GM12864 (cell line): ENCODE results near the gene CCDC3.

Source experiments
- DNase-seq: peaks from one replicate; pipeline ENCODE4 v3.0.0-alpha.2; 2011; ENCODE audit warnings: low read depth
- H3K4me3 ChIP-seq: 2 replicates; pipeline ENCODE4 v1.5.1; 2011; ENCODE audit warnings: mild to moderate bottlenecking, low read depth, low read length, control low read depth
- TF ChIP-seq, protein P1 (sequence below): IDR thresholded peaks from 2 replicates; pipeline ENCODE4 v1.5.1; 2011; ENCODE audit warnings: low read depth, mild to moderate bottlenecking, moderate library complexity, low read length, control low read depth, inconsistent platforms; ENCODE audit errors: missing control alignments

The CCDC3 gene

DNA sequence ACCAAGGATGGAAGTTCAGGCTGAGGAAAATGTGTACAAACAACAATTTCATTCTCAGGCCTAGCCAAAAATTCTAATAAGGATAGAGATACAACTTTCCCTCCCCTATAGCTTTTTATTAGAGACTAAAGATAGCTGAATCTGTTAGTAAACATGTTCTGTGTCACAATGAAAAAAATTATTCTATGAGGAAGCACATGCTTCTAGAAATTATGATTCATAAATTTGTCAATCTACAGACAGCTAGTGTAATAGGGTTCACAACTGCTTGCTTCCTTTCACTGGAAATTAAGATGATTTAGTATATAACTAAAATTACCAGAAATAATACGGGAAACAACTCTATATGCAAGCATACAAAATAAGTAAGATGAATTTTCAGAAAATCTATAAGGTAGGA lies 56.6 kb downstream of the CCDC3 start:
- DNase-seq, result no peak
- TF ChIP-seq, protein P1, sequence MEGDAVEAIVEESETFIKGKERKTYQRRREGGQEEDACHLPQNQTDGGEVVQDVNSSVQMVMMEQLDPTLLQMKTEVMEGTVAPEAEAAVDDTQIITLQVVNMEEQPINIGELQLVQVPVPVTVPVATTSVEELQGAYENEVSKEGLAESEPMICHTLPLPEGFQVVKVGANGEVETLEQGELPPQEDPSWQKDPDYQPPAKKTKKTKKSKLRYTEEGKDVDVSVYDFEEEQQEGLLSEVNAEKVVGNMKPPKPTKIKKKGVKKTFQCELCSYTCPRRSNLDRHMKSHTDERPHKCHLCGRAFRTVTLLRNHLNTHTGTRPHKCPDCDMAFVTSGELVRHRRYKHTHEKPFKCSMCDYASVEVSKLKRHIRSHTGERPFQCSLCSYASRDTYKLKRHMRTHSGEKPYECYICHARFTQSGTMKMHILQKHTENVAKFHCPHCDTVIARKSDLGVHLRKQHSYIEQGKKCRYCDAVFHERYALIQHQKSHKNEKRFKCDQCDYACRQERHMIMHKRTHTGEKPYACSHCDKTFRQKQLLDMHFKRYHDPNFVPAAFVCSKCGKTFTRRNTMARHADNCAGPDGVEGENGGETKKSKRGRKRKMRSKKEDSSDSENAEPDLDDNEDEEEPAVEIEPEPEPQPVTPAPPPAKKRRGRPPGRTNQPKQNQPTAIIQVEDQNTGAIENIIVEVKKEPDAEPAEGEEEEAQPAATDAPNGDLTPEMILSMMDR, result no peak
- no peak overlapping the region for H3K4me3 ChIP-seq

DNA sequence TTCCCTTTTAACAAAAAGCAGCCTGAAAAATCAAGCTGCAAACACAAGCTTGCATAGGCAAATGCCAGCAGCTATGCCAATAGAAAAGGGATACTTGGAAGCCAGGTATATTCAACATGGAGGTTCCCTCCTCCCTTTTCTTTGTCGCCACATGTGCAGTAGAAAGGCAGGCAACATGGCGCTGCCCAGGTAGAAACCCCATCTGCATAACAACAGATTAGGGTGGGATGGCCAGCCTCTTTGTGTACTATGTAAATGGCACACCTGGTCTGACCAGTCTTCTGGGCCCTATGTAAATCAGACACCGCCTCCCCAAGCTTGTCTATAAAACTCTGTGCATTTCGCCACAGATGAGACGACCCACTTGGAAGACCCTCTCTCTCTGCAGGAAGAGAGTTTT lies 58.1 kb downstream of the CCDC3 start:
- DNase-seq, result no peak
- TF ChIP-seq, protein P1, result no peak
- H3K4me3 ChIP-seq, result no peak overlapping the region

DNA sequence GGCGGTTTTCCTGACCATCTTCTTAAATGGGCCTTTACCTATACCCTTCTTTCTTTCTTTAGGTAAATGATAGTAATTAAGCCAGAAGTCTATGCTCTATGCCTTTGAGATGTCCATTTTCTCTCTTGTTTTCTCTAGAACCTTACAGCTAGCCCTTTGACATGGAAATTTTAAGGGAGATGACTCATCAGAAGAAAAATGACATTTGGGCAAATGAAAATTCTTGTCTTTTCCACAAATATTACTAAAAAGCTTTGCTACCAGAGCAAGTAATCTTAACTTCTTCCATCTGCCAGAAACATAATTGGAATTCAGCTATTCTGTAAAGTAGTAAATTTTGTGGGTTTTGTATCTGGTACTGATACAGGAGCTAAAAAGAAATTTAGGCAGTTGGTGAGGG lies 59.5 kb downstream of the CCDC3 start:
- TF ChIP-seq, protein P1, result no peak
- DNase-seq, result no peak
- no peak overlapping the region for H3K4me3 ChIP-seq

DNA sequence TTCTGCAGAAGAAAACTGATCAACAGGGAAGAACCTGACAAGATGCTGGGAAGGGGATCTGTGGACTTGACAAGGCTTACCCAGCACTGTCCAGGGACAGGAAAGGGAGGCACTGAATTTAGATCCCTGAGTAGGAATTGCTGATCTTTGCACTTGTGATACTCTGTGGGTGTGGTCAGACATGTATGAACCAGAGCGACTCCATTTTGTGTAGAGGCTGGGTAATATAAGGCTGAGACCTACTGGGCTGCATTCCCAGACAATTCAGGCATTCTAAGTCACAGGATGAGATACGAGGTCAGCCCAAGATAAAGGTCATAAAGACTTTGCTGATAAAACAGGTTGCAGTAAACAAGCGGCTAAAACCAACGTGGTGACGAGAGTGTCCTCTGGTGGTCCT lies 60.7 kb downstream of the CCDC3 start:
- TF ChIP-seq, protein P1, result no peak
- no peak overlapping the region for H3K4me3 ChIP-seq
- no peak for DNase-seq

DNA sequence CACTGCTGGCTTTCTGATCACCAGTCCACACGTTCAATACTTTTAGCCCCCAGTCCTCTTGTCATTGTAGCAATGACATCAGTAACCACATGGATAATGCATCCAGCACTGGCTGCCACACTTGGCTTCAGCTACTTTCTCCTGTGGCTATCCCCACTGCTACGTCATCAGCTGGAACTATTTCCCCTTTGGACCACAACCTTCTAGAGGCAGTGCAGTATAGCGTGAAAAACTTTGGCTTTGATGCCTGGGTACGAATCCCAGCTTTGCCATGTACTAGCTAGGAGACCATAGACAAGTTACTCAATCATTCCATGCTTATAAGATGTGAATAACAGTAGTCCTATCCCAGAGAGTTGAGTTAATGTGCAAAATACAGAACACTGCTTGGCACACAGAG lies 63.2 kb downstream of the CCDC3 start:
- no peak overlapping the region for H3K4me3 ChIP-seq
- TF ChIP-seq, protein P1, result no peak
- DNase-seq, result no peak

DNA sequence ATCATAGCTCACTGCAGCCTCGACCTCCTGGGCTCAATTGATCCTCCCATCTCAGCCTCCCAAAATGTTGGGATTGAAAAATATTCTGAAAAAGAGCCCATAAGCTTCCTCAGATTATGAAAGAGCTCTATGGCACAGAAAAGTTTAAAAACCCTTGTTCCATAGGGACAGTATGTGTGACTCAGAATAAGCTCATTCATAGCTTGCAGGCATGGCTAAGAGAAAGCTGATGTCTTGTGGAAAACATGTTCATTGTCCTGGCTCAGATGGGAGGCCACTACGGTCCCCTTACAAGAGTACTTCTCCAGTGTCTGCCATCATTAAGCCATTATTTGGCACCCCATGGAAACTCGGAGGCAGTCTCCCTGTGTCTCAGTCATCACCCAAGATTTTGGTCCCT lies 64.0 kb downstream of the CCDC3 start:
- TF ChIP-seq, protein P1, result no peak
- no peak overlapping the region for H3K4me3 ChIP-seq
- no peak for DNase-seq

DNA sequence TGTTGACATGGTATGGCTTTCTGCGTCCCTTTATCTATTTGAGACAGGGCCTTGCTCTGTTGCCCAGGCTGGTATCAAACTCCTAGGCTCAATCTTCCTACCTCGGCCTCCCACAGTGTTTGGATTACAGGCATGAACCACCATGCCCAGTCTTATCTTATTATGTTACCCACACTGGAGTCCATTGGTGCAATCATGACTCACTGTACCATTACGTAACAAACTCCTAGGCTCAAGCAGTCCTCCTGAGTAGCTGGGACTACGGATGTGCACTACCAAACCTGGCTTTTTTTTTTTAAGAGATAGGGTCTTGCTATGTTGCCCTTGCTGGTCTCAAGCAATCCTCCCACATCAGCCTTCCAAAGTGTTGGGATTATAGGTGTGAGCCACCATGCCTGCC lies 66.7 kb downstream of the CCDC3 start:
- no peak overlapping the region for H3K4me3 ChIP-seq
- TF ChIP-seq, protein P1, result no peak
- DNase-seq, result no peak
